Coronary artery (tissue), 2 donors: ENCODE measurements around the gene ETV7.

ENCODE experiments used
- DNase-seq: peaks from one replicate; pipeline ENCODE4 v3.0.0-alpha.2; 2017; ENCODE audit warnings: low spot score
- H3K27ac ChIP-seq, 2 donors: fragments of 200-600 bp; sonication (generic); one replicate each; pipeline ENCODE4 v1.5.1; 2016 to 2019
- H3K4me3 ChIP-seq: fragments of 200-600 bp; sonication (generic); 2 replicates; pipeline ENCODE4 v1.5.1; 2016; ENCODE audit warnings: mild to moderate bottlenecking, moderate library complexity
- TF ChIP-seq, protein P1 (sequence below): fragments of 200-600 bp; sonication (generic); IDR thresholded peaks from one replicate; pipeline ENCODE4 v1.5.1; 2019; ENCODE audit warnings: antibody characterized with exemption

ETV7 gene

GRCh38 chr6:36404164-36404563 lies 16.7 kb upstream of the ETV7 start:
- no peak for DNase-seq
- Histone ChIP-seq H3K4me3 (no peak overlapping the region), H3K27ac (no peak overlapping the region)
- TF ChIP-seq, protein P1, sequence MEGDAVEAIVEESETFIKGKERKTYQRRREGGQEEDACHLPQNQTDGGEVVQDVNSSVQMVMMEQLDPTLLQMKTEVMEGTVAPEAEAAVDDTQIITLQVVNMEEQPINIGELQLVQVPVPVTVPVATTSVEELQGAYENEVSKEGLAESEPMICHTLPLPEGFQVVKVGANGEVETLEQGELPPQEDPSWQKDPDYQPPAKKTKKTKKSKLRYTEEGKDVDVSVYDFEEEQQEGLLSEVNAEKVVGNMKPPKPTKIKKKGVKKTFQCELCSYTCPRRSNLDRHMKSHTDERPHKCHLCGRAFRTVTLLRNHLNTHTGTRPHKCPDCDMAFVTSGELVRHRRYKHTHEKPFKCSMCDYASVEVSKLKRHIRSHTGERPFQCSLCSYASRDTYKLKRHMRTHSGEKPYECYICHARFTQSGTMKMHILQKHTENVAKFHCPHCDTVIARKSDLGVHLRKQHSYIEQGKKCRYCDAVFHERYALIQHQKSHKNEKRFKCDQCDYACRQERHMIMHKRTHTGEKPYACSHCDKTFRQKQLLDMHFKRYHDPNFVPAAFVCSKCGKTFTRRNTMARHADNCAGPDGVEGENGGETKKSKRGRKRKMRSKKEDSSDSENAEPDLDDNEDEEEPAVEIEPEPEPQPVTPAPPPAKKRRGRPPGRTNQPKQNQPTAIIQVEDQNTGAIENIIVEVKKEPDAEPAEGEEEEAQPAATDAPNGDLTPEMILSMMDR, result no peak

DNA sequence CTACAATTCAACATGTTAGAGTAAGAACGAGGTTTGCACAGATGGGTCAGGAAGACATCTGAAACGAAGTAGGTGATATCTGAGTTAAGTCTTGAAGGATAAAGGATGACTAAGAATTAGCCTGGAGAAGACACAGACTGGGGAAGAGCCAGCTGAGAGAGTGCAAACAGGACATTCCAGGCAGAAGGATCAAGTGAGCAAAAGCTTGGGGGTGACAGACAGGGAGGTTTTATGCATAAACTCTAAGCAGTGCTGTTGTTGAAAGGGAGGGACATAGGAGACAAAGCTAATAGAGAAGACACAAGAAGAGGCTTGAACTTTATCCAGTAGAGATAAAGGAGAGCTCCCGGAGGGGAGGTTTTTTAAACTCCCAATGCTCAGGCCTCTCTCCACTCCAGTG lies 15.0 kb upstream of the ETV7 start:
- H3K27ac ChIP-seq, result no peak overlapping the region
- H3K4me3 ChIP-seq, result no peak overlapping the region
- TF ChIP-seq, protein P1, result no peak
- no peak for DNase-seq

- Histone ChIP-seq H3K27ac (no peak overlapping the region), H3K4me3 (no peak overlapping the region)
- TF ChIP-seq, protein P1, result no peak
- DNase-seq, result no peak
Observed at GRCh38 chr6:36399970-36400369, 12.5 kb upstream of the ETV7 start.

DNA sequence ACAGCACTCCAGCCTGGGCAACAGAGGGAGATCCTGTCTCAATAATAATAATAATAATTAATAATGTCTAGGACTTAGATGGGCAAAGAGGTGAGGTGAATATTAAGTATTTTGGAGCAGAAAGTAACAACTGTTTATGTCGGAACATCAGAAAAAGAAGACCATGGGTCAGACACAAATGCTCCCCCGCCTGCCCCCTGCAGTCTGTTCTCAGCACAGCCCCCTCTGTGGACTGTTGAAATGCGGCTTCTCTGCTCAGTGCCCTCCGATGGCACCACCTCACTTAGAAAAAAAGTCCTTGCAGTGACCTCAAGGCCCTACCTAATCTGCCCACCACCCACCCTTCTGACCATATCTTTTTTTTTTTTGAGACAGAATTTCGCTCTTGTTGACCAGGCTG lies 5.2 kb upstream of the ETV7 start:
- DNase-seq, result no peak
- H3K4me3 ChIP-seq, result no peak overlapping the region
- TF ChIP-seq, protein P1, result no peak
- no peak overlapping the region for H3K27ac ChIP-seq

DNA sequence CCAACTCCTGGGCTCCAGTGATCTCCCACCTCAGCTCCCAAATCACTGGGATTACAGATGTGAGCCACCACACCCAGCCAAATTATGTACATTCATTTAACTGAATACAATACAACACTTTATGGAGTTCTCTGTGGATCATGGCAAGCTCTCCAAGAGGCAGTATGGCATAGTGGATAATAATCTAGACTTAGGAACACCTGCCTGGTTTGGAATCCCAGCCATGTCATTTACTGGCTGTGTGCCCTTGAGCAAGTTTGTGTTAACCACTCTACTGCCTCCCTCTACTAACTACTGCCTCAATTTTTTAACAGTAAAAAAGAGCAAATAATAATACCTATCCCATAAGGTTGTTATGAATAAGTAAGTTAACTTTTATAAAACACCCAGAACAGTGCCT lies 1.9 kb upstream of the ETV7 start:
- no peak for DNase-seq
- TF ChIP-seq, protein P1, result no peak
- no peak overlapping the region for H3K4me3 ChIP-seq
- no peak overlapping the region for H3K27ac ChIP-seq

- DNase-seq, result peak; percentile 80
- Histone ChIP-seq H3K4me3 (peak overlapping the region; percentile 75), H3K27ac (peak overlapping the region; percentile 16 to 58)
- TF ChIP-seq, protein P1, result no peak
Observed at GRCh38 chr6:36386495-36387439, 702 bp downstream of the ETV7 start.

DNA sequence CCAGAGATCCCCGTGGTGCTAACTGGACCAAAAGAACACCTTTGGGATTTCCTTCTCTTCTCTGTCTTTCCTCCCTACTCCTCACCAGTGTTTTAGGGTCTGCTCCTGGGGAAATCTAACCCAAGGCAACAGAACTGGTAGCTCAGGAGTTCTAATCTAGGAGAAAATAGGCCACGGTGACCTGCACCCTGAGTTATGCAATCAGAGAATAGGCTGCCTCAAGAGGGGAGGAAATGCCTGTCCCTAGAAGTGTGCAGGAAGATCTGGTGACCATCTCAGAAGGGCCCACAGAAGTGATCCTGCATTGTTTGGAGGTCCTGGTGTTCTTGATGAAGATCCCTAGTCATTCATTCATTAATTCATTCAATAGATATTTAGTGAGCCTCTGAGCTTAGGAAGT lies 3.4 kb downstream of the ETV7 start:
- no peak for DNase-seq
- no peak overlapping the region for H3K27ac ChIP-seq
- TF ChIP-seq, protein P1, result no peak

More for the DNA sequence above, 3.4 kb downstream of the ETV7 start:
- H3K4me3 ChIP-seq, result no peak overlapping the region
